ENCODE measurements around the gene PLEKHA6. TPM values are rescaled to one million over a fixed set of nuclear protein-coding genes. Genes with fewer than 3 reads are reported as not detected.

The PLEKHA6 gene
- total and polyA plus RNA-seq, 12 donors = 3.3 to 34.9 (median 18.1) TPM

- Histone ChIP-seq H3K27ac (no peak overlapping the region), H3K36me3 (no peaks in the 10 kb centered on the region), H3K4me3 (no peak overlapping the region), H3K4me1 (peaks cover 0 to 11% (median 4%) of the 10 kb centered on the region in 9 donors), H3K9me3 (no peaks in the 10 kb centered on the region), H3K27me3 (peaks cover 0 to 16% (median 0%) of the 10 kb centered on the region in 7 donors)
- DNase-seq = peak; percentile 30 to 31
- intact Hi-C loops (cut with DNase I) = no loop called here
- ATAC-seq = peak; percentile 28 to 86 (median 76)
- WGBS, 2 donors = 58 to 63% methylated on average over 7 of the region's 7 CpGs
- TF ChIP-seq CTCF (IDR thresholded peaks at IDR 0.05) = no peak
Observed at GRCh38 chr1:204384636-204385352, 25.1 kb upstream of the PLEKHA6 start.

- ATAC-seq (no peak), DNase-seq (no peak)
- Histone ChIP-seq H3K4me1 (peaks cover 0 to 18% (median 6%) of the 10 kb centered on the region in 9 donors), H3K9me3 (no peaks in the 10 kb centered on the region), H3K27me3 (peaks cover 0 to 30% (median 11%) of the 10 kb centered on the region in 7 donors), H3K4me3 (no peak overlapping the region), H3K36me3 (no peaks in the 10 kb centered on the region), H3K27ac (no peak overlapping the region)
- TF ChIP-seq CTCF (IDR thresholded peaks at IDR 0.05) = no peak
- intact Hi-C loops (cut with DNase I) = no loop called here
- WGBS, 2 donors = 81 to 88% methylated on average over 5 of the region's 5 CpGs
Observed at GRCh38 chr1:204383163-204383904, 23.6 kb upstream of the PLEKHA6 start.

- Histone ChIP-seq H3K9me3 (no peaks in the 10 kb centered on the region), H3K4me3 (peak overlapping the region in 2 of 10 donors; percentile 6 to 37), H3K36me3 (no peaks in the 10 kb centered on the region), H3K27ac (no peak overlapping the region), H3K27me3 (peaks cover 0 to 37% (median 17%) of the 10 kb centered on the region in 7 donors), H3K4me1 (peaks cover 0 to 24% (median 12%) of the 10 kb centered on the region in 9 donors)
- no peak for DNase-seq
- ATAC-seq = no peak
- intact Hi-C loops (cut with DNase I) = no loop called here
- 87 to 88% methylated on average over 2 of the region's 2 CpGs for WGBS, 2 donors
- TF ChIP-seq CTCF (IDR thresholded peaks at IDR 0.05) = no peak
Observed at GRCh38 chr1:204382714-204383083, 23.0 kb upstream of the PLEKHA6 start.

- Histone ChIP-seq H3K27me3 (peaks cover 0 to 60% (median 40%) of the 10 kb centered on the region in 7 donors), H3K36me3 (no peaks in the 10 kb centered on the region), H3K9me3 (no peaks in the 10 kb centered on the region), H3K4me3 (no peak overlapping the region), H3K27ac (no peak overlapping the region), H3K4me1 (peaks cover 0 to 32% (median 17%) of the 10 kb centered on the region in 9 donors)
- intact Hi-C loops (cut with DNase I) = no loop called here
- WGBS, 2 donors = 68 to 74% methylated on average over 8 of the region's 8 CpGs
- no peak for TF ChIP-seq CTCF (IDR thresholded peaks at IDR 0.05)
- DNase-seq = no peak
- ATAC-seq = no peak
Observed at GRCh38 chr1:204380293-204380831, 20.6 kb upstream of the PLEKHA6 start.

All from heart right ventricle (tissue), 16 donors.